Measurements from ENCODE around the gene USP35.
"Not testable (repeated sequence)": the region's sequence is repeated elsewhere in the genome, so short reads cannot be mapped to it uniquely, and the experiment has no call there.

The USP35 gene

DNA sequence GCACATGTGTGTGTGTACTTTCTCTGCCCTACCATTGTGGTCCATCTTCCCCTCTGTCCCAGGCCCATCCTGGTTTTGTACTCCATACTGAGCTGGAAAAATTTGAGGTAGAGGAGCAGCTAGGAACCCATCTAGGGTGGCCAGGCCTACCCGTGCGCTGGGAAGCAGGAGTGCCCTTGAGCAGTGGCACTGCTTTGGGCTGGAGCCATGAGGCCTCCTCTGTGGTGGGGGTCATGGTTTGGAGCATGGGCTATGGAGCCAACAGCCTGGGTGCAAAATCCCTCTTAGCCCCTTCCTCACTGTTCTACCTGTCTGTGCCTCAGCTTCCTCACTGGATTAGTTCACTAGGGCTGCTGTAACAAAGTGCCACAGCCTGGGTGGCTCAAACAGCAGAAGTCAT is 27.4 kb upstream of the USP35 start:
- no peaks in the 10 kb centered on the region for H3K36me3 Mint-ChIP-seq
- H3K4me3 Mint-ChIP-seq, result no peak overlapping the region
- H3K9me3 Mint-ChIP-seq, result no peaks in the 10 kb centered on the region
- H3K27me3 Mint-ChIP-seq, result no peaks in the 10 kb centered on the region
- no peaks in the 10 kb centered on the region for H3K4me1 Mint-ChIP-seq
- H3K27ac Mint-ChIP-seq, result no peak overlapping the region

DNA sequence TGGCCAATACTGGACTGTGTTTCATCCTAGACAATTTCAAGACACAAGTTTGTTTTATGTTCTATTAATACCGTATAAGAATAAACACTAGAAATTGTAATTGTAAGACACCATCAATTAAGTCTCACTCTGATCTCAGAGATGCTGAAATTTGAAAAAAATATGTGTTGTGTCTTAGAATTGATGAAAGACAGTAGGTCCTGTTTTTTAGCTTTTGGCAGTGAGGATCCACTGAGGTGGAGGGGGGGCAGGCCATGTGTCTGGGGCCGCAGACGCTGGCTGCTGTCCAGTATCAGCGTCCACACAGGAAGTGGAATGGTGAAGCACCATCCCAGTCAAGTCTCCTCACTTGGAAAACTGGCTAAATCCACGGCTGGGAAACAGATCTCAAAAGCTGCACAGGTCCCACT is 26.8 kb upstream of the USP35 start:
- Mint-ChIP-seq H3K36me3 (no peaks in the 10 kb centered on the region), H3K27me3 (no peaks in the 10 kb centered on the region), H3K9me3 (no peaks in the 10 kb centered on the region), H3K27ac (no peak overlapping the region), H3K4me3 (no peak overlapping the region), H3K4me1 (no peaks in the 10 kb centered on the region)

DNA sequence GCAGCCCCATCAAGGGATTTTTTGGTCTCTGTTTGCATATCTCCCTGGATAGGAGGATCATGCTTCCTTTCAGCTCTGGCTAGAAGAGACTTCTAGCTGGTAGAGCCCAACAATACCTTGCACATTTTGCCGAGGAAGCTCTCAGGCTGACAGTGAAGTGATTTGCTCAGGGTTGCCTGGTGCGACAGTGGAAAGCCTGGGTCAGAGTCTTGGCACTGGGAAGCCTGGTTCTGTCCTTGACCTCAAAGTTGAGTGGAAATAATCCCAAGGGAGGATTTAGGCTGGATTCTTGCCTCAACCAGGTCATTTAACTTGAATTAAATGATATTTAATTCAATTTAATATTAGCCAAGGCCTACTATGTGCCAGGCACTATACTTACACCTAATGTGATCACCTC is 24.9 kb upstream of the USP35 start:
- H3K9me3 Mint-ChIP-seq, result no peaks in the 10 kb centered on the region

DNA sequence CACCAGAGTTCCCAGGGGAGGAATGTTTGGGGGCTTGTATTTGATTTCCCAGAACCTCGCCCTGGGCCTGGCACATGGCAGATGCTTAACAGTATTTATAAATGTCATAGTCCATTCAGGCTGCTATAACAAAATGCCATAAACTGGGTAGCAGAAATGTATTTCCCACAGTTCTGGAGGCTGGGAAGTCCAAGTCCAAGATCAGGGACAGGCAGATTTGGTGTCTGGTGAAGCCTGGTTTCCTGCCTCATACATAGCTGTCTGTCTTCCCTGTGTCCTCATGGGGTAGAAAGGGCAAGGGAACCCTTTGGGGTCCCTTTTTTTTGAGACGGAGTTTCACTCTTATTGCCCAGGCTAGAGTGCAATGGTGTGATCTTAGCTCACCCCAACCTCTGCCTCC is 24.2 kb upstream of the USP35 start:
- H3K27me3 Mint-ChIP-seq, result no peaks in the 10 kb centered on the region
- no peak overlapping the region for H3K27ac Mint-ChIP-seq
- no peak overlapping the region for H3K4me3 Mint-ChIP-seq
- H3K4me1 Mint-ChIP-seq, result no peaks in the 10 kb centered on the region
- no peaks in the 10 kb centered on the region for H3K36me3 Mint-ChIP-seq
- no peaks in the 10 kb centered on the region for H3K9me3 Mint-ChIP-seq

More for the DNA sequence above, 24.9 kb upstream of the USP35 start:
- Mint-ChIP-seq H3K4me1 (no peaks in the 10 kb centered on the region), H3K36me3 (no peaks in the 10 kb centered on the region), H3K4me3 (no peak overlapping the region), H3K27me3 (no peaks in the 10 kb centered on the region), H3K27ac (no peak overlapping the region)

DNA sequence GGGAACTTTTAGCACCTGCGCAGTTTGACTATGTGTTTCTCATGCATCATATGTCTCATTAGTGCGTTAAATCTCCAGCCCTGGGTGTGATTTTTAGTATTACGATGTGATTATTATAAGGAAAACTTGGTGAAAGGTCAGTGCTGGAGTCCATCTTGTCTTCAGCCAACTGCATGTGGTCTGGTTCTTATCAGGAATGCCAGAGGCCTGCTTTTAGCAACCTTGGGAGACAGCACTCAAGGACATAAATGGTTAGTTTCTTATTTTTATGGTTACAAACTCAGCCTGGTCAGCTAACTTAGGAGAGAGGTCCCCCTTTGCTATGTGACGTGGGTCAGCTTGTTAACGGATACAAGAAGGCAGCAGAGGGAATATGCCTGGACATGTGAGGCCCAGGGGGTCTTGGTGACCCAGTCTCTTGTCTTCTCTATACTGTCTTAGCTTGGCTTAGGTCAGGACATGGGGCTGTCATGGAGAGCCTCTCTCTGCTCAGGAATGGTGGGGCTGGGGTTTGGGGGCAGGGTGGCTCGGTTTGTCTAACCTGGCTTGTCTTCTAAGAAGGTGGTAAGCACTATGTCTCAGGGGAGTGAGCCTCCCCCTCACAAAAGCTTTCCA is 21.8 kb upstream of the USP35 start:
- Mint-ChIP-seq H3K36me3 (peaks cover 1% of the 10 kb centered on the region), H3K4me1 (no peaks in the 10 kb centered on the region), H3K27me3 (no peaks in the 10 kb centered on the region), H3K27ac (no peak overlapping the region), H3K9me3 (no peaks in the 10 kb centered on the region), H3K4me3 (no peak overlapping the region)

DNA sequence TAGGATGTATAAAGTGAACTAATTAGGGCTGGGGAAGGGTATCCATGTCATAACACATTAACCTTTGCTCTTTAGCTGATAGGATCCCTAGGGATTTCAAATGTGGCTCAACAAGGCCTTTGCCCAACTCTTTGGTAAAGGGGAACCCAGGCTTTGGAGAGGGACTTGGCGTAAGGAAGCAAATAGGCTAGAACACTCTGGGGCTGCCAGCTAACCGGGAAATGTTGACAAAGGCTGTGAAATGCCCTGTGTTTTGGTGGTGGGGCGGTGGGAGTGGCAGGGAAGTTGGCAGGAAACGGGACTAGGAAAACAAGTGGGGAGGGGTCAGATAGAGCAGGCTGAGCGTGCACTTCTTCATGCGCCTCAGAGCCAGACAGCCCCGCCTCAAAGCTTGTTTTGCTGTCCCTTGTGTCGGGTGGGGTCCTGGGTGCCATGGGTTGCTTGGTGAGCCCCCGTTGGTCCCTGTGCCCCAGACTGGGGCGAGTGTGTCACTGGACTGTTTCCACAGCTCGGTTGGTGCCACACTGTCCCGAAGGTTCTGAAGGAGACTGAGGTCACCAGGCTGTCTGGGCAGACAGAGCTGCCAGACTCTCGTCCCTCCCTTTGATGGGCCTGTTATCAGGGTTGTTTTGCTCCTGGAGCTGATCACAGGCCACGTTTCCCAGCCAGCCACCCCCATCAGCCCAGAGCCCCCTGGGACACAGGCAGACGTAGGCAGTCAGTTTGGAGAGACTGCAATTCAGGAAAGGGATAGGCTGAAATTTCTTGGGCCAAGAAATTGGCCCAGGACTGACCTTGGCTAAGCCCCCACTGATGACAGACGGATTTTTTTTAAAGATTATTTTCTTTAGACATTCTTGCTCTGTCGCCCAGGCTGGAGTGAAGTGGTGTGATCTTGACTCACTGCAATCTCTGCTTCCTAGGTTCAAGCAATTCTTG is 19.9 kb upstream of the USP35 start:
- H3K9me3 Mint-ChIP-seq, result no peaks in the 10 kb centered on the region
- no peak overlapping the region for H3K4me3 Mint-ChIP-seq
- no peak overlapping the region for H3K27ac Mint-ChIP-seq
- no peaks in the 10 kb centered on the region for H3K27me3 Mint-ChIP-seq
- no peaks in the 10 kb centered on the region for H3K4me1 Mint-ChIP-seq
- peaks cover 7% of the 10 kb centered on the region for H3K36me3 Mint-ChIP-seq

DNA sequence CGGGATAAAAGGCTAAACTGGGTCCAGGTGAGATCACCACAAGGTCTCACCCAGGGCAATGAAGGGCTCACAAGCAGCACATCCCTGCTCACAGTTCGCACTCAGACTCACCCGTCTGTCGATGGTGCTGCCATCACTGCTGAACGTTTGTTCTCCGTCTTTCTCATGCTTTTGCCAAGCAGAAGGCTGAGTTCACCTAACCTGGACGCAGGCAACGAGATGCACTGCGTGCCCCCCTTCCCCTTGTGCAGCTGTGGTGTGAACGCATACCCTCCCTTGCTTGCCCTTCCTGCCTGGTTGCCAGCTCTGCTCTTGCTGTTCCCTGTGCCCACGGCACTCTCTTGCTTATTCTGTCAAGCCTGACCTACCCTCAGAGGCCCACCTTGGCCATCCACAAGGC is 18.3 kb upstream of the USP35 start:
- Mint-ChIP-seq H3K27ac (no peak overlapping the region), H3K9me3 (no peaks in the 10 kb centered on the region), H3K4me3 (no peak overlapping the region), H3K4me1 (no peaks in the 10 kb centered on the region), H3K27me3 (no peaks in the 10 kb centered on the region), H3K36me3 (peaks cover 8% of the 10 kb centered on the region)

DNA sequence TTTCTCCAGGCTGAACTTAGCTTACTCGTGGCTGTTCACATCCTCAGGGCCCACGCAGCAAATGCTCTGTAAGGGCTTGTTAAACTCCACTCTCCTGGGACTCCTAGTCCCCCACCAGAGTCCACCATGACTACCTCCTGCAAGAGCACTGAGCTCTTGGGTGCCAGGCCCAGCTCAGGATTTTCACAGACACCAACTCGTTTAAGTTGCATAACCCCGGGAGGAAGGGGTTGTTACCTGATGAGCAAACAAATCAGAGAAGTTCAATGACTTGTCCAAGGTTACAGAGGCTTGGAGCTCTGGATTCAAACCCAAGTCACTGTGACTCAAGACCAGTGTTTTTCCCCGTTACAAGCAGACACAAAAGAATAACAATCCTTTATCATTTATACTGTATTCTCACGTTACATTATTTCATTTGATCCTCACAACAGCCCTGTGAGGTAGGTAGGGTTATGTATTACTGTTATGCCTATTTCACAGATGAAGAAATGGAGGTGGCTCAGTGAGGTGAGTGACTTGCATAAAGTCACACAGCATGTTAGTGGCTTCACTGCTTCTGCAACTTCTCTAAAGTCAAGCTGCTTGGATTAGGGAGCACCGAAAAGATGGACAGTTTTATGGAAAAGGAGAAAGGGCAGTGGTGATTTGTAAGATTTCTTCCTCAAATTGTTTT is 17.7 kb upstream of the USP35 start:
- H3K27me3 Mint-ChIP-seq, result no peaks in the 10 kb centered on the region
- H3K4me3 Mint-ChIP-seq, result no peak overlapping the region
- H3K36me3 Mint-ChIP-seq, result peaks cover 8% of the 10 kb centered on the region
- no peaks in the 10 kb centered on the region for H3K9me3 Mint-ChIP-seq
- H3K27ac Mint-ChIP-seq, result no peak overlapping the region
- H3K4me1 Mint-ChIP-seq, result no peaks in the 10 kb centered on the region

DNA sequence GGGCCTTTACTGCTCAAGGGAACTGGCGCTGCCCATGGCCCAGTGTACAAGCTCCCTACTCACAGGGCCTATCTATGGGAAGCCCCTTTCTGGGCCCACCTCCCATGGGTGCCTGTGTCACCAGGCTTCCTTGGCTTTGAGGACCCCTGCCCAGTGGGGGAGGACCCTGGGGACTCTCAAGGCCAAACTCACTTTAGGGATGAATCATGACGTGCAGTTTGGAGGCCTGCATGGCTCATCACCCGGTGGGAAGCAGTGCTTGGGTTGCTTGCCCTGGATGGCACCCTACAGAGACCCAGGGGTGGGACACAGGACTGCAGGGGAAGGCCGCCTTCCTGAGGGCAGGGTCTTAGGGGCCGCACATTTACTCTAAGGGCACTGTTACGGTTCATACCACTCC is 16.8 kb upstream of the USP35 start:
- Mint-ChIP-seq H3K4me3 (no peak overlapping the region), H3K36me3 (peaks cover 13% of the 10 kb centered on the region), H3K9me3 (no peaks in the 10 kb centered on the region), H3K27me3 (no peaks in the 10 kb centered on the region), H3K4me1 (no peaks in the 10 kb centered on the region), H3K27ac (no peak overlapping the region)

DNA sequence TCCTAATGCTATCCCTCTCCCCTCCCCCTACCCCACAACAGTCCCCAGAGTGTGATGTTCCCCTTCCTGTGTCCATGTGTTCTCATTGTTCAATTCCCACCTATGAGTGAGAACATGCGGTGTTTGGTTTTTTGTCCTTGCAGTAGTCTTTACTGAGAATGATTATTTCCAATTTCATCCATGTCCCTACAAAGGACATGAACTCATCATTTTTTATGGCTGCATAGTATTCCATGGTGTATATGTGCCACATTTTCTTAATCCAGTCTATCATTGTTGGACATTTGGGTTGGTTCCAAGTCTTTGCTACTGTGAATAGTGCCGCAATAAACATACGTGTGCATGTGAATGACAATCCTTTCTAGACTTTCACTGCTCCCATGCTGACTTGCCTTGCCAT is 12.9 kb upstream of the USP35 start:
- peaks cover 17% of the 10 kb centered on the region for H3K36me3 Mint-ChIP-seq
- peaks cover 12% of the 10 kb centered on the region for H3K4me1 Mint-ChIP-seq
- H3K27ac Mint-ChIP-seq, H3K27me3 Mint-ChIP-seq, H3K4me3 Mint-ChIP-seq, H3K9me3 Mint-ChIP-seq: not testable (repeated sequence)

DNA sequence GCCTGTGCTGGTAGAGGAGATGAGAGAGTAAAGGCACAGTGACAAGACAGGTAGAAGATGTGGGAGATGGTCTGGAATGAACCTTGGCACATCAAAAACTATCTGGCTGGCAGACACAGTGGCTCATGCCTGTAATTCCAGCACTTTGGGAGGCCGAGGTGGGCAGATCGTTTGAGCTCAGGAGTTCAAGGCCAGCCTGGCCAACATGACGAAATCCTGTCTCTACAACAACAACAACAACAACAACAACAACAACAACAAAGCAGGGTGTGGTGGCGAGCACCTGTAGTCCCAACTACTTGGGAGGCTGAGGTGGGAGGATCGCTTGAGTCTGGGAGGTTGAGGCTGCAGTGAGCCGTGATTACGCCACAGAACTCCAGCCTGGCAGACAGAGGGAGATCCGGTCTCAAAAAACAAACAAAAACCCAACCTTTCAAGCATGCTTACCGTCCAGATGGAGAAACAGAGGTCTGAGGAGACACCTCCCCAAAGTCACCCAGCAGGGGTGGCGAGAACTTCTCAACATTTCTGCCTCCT is 12.0 kb upstream of the USP35 start:
- no peak overlapping the region for H3K27ac Mint-ChIP-seq
- peaks cover 16% of the 10 kb centered on the region for H3K36me3 Mint-ChIP-seq
- no peaks in the 10 kb centered on the region for H3K9me3 Mint-ChIP-seq
- H3K4me1 Mint-ChIP-seq, result peaks cover 14% of the 10 kb centered on the region
- H3K4me3 Mint-ChIP-seq, result no peak overlapping the region
- no peaks in the 10 kb centered on the region for H3K27me3 Mint-ChIP-seq

DNA sequence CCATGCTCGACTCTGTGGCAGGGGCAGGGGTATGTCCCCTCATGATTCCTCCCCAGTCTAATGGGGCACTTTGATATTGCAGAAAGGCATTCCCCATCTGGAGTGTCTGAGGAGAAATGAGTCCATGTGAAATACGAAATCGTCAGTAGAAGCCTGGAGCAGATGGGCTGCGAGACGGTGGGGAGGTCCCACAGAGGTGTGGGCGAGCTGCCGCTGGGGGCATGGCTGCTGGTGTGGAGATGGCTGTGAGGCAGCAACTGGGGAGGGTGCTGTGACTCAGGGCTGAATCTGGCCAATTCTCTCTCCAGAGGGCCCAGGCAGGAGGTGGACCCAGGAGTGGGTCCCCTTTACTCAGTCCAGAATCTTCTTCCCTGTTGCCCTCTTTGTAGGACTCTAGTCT is 11.5 kb upstream of the USP35 start:
- H3K9me3 Mint-ChIP-seq, result no peaks in the 10 kb centered on the region
- no peak overlapping the region for H3K27ac Mint-ChIP-seq
- H3K36me3 Mint-ChIP-seq, result peaks cover 16% of the 10 kb centered on the region
- H3K4me1 Mint-ChIP-seq, result peaks cover 14% of the 10 kb centered on the region
- H3K27me3 Mint-ChIP-seq, result no peaks in the 10 kb centered on the region
- H3K4me3 Mint-ChIP-seq, result no peak overlapping the region

DNA sequence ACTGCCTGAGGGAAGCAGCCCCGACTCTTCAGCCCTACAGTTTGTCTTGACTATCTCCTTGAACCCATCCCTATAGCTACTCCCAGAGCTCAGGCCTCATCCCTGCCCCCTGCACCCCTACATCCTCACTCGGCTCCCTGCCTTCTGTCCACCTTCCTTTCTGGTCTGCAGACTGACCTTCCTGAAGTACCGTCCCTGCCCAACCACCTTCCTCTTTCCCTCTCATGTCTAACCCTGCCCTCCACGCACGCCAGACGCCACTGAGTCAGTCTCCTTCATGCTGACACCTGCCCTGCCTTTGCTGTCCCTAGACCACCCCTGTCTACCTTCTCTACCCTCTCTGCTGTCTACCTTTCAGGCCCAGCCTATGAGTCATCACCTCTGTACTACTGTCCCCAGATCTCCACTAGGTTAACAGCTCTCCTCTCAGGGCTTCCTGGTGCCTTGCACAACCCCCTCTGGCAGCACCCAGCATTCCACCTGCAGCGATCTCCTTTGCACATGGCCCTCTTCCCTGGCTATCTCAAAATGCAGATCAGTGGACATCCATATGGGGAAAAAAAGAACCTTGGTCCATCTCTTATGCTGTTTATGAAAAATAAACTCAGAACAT is 9.2 kb upstream of the USP35 start:
- no peaks in the 10 kb centered on the region for H3K27me3 Mint-ChIP-seq
- no peak overlapping the region for H3K4me3 Mint-ChIP-seq
- H3K27ac Mint-ChIP-seq, result no peak overlapping the region
- H3K4me1 Mint-ChIP-seq, result peaks cover 14% of the 10 kb centered on the region
- peaks cover 15% of the 10 kb centered on the region for H3K36me3 Mint-ChIP-seq
- no peaks in the 10 kb centered on the region for H3K9me3 Mint-ChIP-seq

DNA sequence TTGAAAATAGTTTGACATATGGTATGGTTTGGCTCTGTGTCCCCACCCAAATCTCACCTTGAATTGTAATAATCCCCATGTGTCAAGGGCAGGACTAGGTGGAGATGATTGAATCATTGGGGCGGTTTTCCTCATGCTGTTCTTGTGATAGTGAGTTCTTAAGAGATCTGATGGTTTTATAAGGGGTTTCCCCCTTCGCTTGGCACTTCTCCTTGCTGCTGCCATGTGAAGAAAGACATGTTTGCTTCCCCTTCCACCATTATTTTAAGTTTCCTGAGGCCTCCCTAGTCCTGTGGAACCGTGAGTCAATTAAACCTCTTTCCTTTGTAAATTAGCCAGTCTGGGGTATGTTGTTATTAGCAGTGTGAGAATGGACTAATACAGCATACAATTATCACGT is 8.0 kb upstream of the USP35 start:
- peaks cover 14% of the 10 kb centered on the region for H3K4me1 Mint-ChIP-seq
- no peaks in the 10 kb centered on the region for H3K9me3 Mint-ChIP-seq
- peaks cover 15% of the 10 kb centered on the region for H3K36me3 Mint-ChIP-seq
- no peak overlapping the region for H3K27ac Mint-ChIP-seq
- no peak overlapping the region for H3K4me3 Mint-ChIP-seq
- no peaks in the 10 kb centered on the region for H3K27me3 Mint-ChIP-seq

DNA sequence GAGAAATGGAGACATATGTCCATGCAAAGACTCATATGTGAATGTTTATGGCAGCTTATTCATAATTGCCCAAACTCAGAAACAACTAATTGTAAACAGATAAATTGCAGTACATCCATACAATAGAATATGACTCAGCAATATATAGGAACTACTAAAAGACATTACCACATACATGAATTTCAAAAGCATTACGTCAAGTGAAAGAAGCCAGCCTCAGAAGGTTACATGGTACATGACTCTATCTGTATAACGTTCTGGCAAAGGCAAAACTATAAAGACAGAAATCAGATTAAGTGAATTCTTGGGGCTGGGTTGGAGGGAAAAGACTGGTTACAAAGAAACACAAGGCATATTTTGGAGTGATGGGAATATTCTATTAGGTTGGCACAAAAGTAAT is 7.5 kb upstream of the USP35 start:
- Mint-ChIP-seq H3K27ac (no peak overlapping the region), H3K9me3 (no peaks in the 10 kb centered on the region), H3K36me3 (peaks cover 13% of the 10 kb centered on the region), H3K27me3 (no peaks in the 10 kb centered on the region), H3K4me3 (no peak overlapping the region), H3K4me1 (peaks cover 19% of the 10 kb centered on the region)
